HG03457 (cell line): ENCODE results near the gene UBE2V1.
"Not testable (repeated sequence)": the region's sequence is repeated elsewhere in the genome, so short reads cannot be mapped to it uniquely, and the experiment has no call there.

Experiments used
- ATAC-seq: cut with Tn5 transposase; IDR thresholded peaks from one replicate; pipeline ENCODE4 v1.9.1; 2021; ENCODE audit warnings: moderate number of reproducible peaks; ENCODE audit not compliant: unreplicated experiment

UBE2V1 gene

DNA sequence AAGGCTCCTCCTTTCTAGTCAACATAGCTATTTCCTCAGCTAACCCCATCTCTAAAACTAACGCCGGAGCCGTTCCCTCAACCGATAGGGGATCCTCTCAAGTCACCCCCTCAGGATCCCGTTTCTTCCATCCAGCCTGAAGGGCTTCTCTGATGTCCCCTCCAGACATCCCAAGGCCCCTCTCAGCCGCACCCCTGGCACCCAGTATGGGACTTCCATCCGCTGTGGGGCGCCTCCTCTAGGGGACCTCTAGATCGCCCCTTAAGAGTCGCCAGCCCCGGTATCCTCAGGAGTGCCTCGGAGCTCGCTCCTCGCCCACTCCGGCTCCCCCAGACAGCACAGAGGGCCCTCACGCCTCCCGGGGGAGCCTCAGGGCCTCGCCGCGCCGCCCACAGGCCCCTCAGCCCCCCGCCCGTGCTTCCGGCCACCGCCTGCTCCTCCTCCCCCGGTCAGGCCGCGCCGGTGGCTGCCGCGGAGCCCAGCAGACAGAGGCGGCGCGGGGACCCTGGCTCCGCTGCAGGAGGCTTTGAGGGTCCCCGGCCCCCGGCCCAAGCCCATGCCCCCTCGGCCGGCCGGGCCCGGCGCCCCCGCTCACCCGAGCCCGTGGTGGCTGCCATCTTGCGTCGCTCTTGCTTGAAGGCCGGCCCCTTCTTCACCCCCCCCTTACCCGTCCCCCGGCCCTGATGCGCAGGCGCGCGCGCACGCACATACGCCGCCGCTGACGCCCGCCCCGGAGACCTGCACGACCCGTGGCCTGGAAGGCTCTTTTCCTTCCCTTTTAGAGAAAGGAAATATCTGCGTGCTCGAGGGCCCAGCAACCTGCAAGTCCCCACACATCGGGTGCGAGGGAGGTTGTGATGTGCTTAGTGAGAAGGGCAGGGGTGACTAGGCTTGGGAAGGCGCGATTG lies at the start of gene UBE2V1:
Gene UBE2V1 (minus strand): TSS at position 639 of the 908 bp plus-strand sequence. CDS start 22 bp downstream, at position 617.
- ATAC-seq = no peak

DNA sequence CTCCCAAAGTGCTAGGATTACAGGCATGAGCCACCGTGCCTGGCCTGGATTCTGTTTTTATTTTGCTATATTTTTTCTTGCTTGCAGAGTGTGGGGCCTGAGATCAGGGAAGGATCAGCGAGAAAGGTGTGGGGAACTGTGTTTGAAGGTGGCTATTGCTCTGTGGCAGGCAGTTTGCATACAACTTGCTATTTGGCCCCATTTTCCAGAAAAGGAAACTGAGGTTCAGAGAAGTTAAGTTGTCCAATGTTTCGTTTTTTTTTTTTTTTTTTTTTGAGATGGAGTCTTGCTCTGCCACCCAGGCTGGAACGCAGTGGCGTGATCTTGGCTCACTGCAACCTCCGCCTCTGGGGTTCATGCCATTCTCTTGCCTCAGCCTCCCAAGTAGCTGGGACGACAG lies 48.5 kb upstream of the UBE2V1 start:
- ATAC-seq = not testable (repeated sequence)

GRCh38 chr20:50153500-50154377 lies 40.8 kb upstream of the UBE2V1 start, which contains the start of gene PEDS1:
PEDS1 (minus strand) TSS chr20:50153723; CDS start chr20:50153637, 86 bp downstream.
- ATAC-seq = peak; percentile 87

GRCh38 chr20:50153153-50153499 lies 40.2 kb upstream of the UBE2V1 start:
- ATAC-seq = no peak

GRCh38 chr20:50152394-50153152 lies 39.6 kb upstream of the UBE2V1 start:
- ATAC-seq = no peak

DNA sequence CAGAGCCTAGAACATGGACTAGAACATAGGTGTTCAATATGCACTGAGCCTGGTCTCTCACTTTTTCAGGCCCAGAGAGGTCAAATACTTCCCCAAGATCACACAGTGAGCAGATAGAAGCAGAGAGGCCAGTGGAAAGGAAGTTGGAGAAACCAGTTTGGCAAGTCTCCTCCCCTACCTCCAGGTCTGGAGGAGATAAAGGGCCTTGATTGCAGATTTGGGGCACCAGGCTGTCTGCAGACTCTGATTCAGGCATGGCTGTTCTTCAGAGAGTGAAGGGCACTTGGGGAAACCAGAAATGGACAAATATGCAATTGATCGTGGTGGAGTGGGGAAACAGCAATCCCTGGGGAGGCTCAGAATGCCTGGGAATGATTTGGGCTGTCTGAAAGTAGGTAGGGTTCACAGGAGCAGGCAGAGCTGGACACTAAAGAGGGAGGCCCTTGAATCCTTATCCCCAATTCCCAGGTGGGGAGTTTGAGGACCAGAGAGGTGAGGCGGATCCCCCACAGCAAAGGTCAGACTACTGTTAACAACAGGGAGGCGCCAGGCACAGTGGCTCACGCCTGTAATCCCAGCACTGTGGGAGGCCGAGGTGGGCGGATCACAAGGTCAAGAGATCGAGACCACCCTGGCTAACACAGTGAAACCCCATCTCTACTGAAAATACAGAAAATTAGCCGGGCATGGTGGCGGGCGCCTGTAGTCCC lies 38.2 kb upstream of the UBE2V1 start:
- ATAC-seq = no peak

- ATAC-seq = no peak
These were observed 36.7 kb upstream of the UBE2V1 start for GRCh38 chr20:50149481-50150254.

DNA sequence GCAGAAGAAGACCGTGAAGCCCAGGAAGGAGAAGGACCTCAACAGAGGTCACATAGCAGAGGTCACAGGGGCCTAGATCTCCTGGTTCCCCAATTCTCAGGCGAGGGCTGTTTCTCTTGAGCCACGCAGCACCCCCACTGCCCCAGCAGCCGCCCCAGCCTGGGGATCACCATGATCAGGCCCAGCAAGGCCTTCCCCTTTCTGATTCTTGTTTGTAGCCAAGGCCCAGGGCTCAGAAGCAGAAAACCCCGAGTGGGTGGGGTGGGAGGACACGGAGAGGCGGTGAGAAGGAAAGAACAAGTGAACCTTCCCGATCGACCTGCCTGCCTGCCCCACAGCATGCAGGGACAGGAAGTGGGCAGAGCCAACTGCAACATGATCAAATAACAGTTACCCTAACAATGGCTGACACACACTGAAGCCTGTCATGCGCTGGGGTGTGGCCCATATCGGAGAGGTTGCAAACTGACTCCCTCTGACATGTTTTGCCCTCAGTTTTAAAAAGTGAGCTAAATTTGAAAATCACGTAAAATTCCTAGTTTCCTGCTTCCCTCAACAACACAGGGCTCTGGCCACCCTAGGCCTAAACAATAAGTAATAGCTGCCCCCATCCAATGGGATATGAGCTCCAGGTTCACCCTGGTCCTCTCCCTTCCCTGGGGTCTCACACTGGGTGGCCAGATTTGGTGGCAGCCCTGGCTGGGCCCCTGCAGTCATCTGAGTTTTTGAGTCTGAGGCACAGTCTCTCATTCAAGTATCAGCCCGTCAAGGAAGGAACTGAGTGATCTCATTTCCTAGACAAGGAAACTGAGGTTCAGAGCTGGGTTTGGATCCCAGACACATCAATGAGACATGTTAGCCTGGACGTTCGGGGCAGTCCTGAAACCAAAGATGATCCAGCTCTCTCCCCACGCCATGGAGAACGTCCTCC lies 34.0 kb upstream of the UBE2V1 start:
- ATAC-seq = no peak

GRCh38 chr20:50146214-50146613 lies 33.3 kb upstream of the UBE2V1 start:
- no peak for ATAC-seq

GRCh38 chr20:50145566-50145965 lies 32.6 kb upstream of the UBE2V1 start:
- ATAC-seq = no peak

GRCh38 chr20:50144362-50144761 lies 31.4 kb upstream of the UBE2V1 start:
- ATAC-seq = no peak

- ATAC-seq = no peak
These were observed 29.9 kb upstream of the UBE2V1 start for GRCh38 chr20:50142812-50143211.

GRCh38 chr20:50141811-50142561 lies 29.0 kb upstream of the UBE2V1 start:
- ATAC-seq = no peak

- no peak for ATAC-seq
These were observed 28.2 kb upstream of the UBE2V1 start for GRCh38 chr20:50141018-50141675.

DNA sequence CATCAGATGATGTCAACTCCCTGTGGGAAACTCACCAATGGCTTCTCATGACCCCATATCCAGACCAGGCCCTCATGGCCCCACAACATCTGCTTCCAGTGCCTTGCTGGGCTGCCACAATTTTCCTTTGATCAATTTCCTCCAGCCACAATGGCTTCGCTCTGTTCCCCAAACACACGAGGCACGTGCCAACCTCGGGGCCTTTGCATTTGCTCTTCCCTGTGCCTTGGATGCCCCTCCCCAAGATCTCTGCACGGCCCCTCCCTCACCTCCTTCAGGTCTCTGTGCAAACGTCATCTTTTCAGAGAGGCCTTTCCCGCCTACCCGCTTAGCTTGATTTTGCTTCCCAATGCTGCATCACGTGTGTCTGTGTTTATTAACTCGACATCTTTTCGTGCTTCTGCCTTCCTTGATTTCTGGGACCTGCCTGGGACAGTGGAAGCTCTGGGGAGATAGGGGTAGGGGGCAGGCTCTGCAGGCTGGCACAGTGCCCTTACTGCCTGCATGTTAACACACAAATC lies 27.4 kb upstream of the UBE2V1 start:
- no peak for ATAC-seq

DNA sequence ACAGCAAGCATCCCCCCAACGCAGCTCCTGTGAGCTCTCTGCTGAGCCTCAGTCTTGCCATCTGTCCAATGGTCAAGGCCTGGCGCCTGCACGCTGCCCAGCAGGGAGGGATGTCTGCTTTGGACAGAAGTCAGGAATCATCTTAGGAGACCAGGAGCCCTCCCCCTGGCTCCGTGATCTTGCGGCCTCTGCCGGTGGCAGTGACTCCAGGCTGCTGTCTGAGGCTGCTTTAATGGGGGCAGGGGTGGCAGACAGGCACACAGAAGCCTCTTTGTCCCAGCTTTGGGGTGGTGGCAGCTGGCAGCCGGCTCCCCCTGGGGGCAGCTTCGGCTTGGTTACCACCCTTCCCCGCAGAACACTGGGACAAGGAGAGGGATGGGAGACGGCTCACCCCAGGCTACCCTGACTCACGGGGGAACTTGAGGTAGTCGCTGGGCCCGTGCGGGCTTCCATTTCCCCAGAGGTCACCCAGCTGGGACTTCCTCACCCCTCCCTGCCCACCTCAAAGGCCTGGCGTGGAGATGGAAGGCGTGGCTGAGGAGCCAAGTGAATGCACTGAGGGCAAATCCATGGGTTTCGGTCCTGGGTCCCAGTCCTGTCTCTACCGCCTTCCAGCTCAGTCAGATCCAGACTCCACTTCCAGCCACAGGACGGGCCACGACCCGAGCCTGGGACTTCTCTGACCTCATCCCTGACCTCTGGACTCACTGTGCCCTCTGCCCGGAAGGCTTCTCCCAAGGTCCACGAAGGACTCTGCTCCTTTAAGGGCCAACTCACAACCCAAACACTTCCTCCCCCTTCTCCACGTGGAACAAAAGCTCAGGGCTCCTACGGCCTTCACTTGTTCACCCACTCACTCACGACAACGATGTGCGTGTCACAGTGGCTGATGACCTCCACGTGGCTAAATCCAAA lies 25.8 kb upstream of the UBE2V1 start:
- ATAC-seq = no peak
